Measurements from ENCODE around the gene LIMK2.

- TF ChIP-seq CTCF (conservative IDR thresholded peaks at IDR 0.05) (no peak), ZFX (IDR thresholded peaks at IDR 0.05) (no peak)
Measured at GRCh38 chr22:31173386-31174145, 38.5 kb upstream of the LIMK2 start.

Measured in C4-2B (cell line).